Measurements from ENCODE around the gene KEAP1.
A peak's percentile ranks its signal among the peaks of the same experiment; 100 is the strongest.

Gene KEAP1

DNA sequence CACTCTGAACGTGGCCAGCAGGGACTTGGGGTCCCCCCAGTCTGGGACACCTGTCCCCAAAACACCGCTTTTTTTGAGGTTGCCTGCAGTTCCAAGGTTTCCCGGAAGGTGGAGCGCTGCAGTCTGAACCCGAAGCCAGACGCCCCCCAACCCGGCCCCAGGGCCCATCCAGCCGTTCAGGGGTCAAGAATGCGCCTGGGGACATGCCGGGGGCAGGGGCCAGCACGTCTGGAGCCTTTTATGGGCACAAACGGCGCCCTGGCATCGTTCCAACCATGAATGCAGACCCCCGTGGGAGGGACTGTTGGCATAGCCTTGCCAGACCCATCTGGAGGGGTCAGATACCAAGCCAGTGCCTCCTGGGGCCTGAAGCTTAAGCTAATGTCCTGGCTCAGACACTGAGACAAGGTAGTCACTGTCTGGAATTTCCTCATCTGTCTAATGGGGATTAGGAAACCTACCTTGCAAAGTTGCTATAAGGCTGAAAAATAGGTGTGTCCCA, 7.2 kb upstream of the KEAP1 start:
- no peaks in the 10 kb centered on the region for H3K9me3 ChIP-seq (ENCODE audit: control insufficient read depth in 1 of 2, low read length in 2 of 2)
- H3K27ac ChIP-seq (ENCODE audit: low read length): no peak overlapping the region
- H3K27me3 ChIP-seq (ENCODE audit: low read depth, low read length): peaks cover 28% of the 10 kb centered on the region
- H3K4me1 ChIP-seq (ENCODE audit: control insufficient read depth in 1 of 2, insufficient read depth in 2 of 2, low read length in 2 of 2): peaks cover 0 to 12% of the 10 kb centered on the region in 2 donors
- no peak overlapping the region for H3K4me3 ChIP-seq (ENCODE audit: low read depth in 1 of 2, low read length in 2 of 2)
- no peaks in the 10 kb centered on the region for H3K36me3 ChIP-seq (ENCODE audit: control insufficient read depth in 1 of 2, insufficient read depth in 2 of 2, low read length in 2 of 2)

DNA sequence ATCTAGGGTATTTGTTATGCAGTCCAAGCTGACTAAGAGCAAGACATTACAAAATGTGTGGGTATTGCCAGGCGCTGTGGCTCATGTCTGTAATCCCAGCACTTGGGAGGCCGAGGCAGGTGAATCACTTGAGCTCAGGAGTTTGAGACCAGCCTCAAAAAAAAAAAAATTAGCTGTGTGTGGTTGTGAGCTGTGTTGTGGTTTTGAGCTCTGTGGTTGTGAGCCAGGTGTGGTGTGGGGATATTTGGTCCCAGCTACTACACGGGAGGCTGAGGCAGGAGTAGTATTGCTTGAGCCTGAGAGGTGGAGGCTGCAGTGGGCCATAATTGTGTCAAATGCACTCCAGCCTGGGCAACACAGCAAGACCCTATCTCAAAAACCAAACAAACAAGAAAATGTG, 5.6 kb upstream of the KEAP1 start:
- H3K4me1 ChIP-seq (ENCODE audit: control insufficient read depth in 1 of 2, insufficient read depth in 2 of 2, low read length in 2 of 2): peaks cover 0 to 4% of the 10 kb centered on the region in 2 donors
- no peak overlapping the region for H3K27ac ChIP-seq (ENCODE audit: low read length)

DNA sequence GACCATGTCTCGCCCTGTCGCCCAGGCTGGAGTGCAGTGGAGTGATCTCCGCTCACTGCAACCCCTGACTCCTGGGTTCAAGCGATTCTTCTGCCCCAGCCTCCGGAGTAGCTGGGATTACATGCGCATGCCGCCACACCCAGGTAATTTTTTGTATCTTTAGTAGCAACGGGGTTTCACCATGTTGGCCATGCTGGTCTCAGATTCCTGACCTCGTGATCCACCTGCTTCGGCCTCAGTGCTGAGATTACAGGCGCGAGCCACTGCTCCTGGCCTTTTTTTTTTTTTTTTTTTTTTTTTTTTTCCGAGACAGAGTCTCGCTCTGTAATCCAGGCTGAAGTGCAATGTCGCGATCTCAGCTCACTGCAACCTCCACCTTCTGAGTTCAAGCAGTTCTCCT, 4.9 kb upstream of the KEAP1 start:
- Histone ChIP-seq H3K4me1 (ENCODE audit: control insufficient read depth in 1 of 2, insufficient read depth in 2 of 2, low read length in 2 of 2) (peaks cover 0 to 4% of the 10 kb centered on the region in 2 donors), H3K27ac (ENCODE audit: low read length) (no peak overlapping the region), H3K27me3 (ENCODE audit: low read depth, low read length) (peaks cover 7% of the 10 kb centered on the region), H3K36me3 (ENCODE audit: control insufficient read depth in 1 of 2, insufficient read depth in 2 of 2, low read length in 2 of 2) (no peaks in the 10 kb centered on the region), H3K9me3 (ENCODE audit: control insufficient read depth in 1 of 2, low read length in 2 of 2) (no peaks in the 10 kb centered on the region), H3K4me3 (ENCODE audit: low read depth in 1 of 2, low read length in 2 of 2) (no peak overlapping the region)

More for the DNA sequence above, 5.6 kb upstream of the KEAP1 start:
- Histone ChIP-seq H3K27me3 (ENCODE audit: low read depth, low read length) (peaks cover 14% of the 10 kb centered on the region), H3K9me3 (ENCODE audit: control insufficient read depth in 1 of 2, low read length in 2 of 2) (no peaks in the 10 kb centered on the region), H3K36me3 (ENCODE audit: control insufficient read depth in 1 of 2, insufficient read depth in 2 of 2, low read length in 2 of 2) (no peaks in the 10 kb centered on the region), H3K4me3 (ENCODE audit: low read depth in 1 of 2, low read length in 2 of 2) (no peak overlapping the region)

DNA sequence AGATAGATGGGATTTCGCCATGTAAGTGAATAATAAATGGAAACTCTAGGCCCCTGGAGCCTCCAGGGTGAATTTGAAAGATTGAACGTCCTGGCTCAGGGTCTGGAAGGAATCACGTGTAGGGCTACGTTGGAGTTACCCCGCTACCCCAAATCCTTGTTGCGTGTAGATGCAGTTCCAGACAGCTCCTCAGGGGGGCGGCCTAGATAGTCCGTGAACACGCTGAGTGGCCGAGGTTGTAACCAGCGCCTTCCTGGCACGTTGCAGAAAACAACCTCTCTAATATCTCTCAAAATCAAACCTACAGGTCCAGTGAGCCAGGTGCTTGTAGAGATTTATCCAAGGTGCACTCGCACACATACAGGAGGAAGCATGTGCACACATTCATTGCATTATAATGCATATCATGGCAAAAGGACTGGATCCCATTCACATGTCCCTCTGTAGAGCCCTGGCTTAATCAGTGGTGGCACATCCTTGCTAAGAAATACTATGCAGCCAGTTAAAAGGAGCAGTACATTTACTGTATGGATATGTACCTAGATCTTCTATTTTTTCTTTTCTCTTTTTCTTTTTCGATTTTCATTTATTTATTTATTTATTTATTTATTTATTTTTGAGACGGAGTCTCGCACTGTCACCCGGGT, 2.5 kb upstream of the KEAP1 start:
- Histone ChIP-seq H3K9me3 (ENCODE audit: control insufficient read depth in 1 of 2, low read length in 2 of 2) (no peaks in the 10 kb centered on the region), H3K36me3 (ENCODE audit: control insufficient read depth in 1 of 2, insufficient read depth in 2 of 2, low read length in 2 of 2) (peaks cover 0 to 3% of the 10 kb centered on the region in 2 donors), H3K27ac (ENCODE audit: low read length) (no peak overlapping the region), H3K27me3 (ENCODE audit: low read depth, low read length) (peaks cover 4% of the 10 kb centered on the region), H3K4me3 (ENCODE audit: low read depth in 1 of 2, low read length in 2 of 2) (no peak overlapping the region), H3K4me1 (ENCODE audit: control insufficient read depth in 1 of 2, insufficient read depth in 2 of 2, low read length in 2 of 2) (peaks cover 4 to 16% of the 10 kb centered on the region in 2 donors)

DNA sequence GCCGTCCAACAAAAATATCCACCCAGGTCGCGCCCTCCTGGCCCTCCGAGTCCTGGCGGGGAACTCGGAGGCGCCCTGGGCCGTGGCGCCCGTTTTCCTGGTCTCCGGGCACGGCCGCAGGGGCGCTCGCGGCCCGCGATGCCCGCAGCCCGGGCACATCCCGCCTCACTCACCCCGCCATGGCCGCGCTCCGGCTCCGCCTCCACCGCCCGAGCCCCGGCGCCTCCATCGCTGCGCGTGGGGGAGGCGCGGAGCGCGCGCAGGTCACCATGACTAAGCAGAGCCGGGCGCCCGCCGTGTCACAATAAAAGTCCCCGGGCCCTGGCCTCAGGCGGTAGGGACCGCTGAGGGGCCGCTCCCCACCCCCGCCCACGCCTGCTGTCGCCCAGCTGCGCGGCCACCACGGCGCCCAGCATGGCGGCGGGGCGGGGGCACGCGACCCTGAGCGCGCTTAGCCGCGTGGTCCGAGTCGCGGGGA, 593 bp downstream of the KEAP1 start:
- H3K4me1 ChIP-seq (ENCODE audit: control insufficient read depth in 1 of 2, insufficient read depth in 2 of 2, low read length in 2 of 2): peaks cover 4 to 27% of the 10 kb centered on the region in 2 donors

DNA sequence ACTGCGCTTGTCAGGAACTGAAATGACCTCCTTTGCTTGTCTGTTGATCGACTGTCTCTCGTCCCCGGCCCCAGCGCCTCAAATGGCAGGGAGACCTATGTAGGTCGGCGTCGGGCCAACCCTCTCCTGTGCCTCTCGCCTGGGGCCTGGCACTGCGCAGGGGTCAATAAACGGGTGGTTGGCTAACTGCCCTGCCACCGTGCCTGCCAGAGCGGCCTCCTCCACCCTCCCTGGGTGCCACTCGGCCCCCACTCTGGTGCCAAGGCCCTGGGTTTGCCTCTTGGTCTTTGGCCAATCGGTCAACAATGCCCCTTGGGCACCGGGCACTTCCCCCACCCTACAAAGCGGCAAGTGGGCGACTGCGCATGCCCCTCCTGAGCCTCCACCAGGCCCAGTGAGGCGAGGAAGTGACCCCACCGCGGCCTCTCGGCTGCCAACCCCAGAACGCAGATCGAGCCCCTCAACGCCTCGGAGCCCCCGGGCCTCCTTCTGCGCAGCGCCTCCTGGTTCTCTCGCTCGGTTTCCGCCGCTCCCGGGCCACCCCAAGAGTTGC, 1.1 kb downstream of the KEAP1 start:
- H3K9me3 ChIP-seq (ENCODE audit: control insufficient read depth in 1 of 2, low read length in 2 of 2): no peaks in the 10 kb centered on the region
- H3K27me3 ChIP-seq (ENCODE audit: low read depth, low read length): no peaks in the 10 kb centered on the region
- H3K4me3 ChIP-seq (ENCODE audit: low read depth in 1 of 2, low read length in 2 of 2): peak overlapping the region; percentile 77 to 88
- H3K36me3 ChIP-seq (ENCODE audit: control insufficient read depth in 1 of 2, insufficient read depth in 2 of 2, low read length in 2 of 2): peaks cover 12 to 24% of the 10 kb centered on the region in 2 donors
- peak overlapping the region; percentile 88 for H3K27ac ChIP-seq (ENCODE audit: low read length)
- H3K4me1 ChIP-seq (ENCODE audit: control insufficient read depth in 1 of 2, insufficient read depth in 2 of 2, low read length in 2 of 2): peaks cover 4 to 31% of the 10 kb centered on the region in 2 donors

More for the DNA sequence above, 593 bp downstream of the KEAP1 start:
- peak overlapping the region; percentile 77 to 88 for H3K4me3 ChIP-seq (ENCODE audit: low read depth in 1 of 2, low read length in 2 of 2)
- H3K27me3 ChIP-seq (ENCODE audit: low read depth, low read length): no peaks in the 10 kb centered on the region
- peak overlapping the region; percentile 88 for H3K27ac ChIP-seq (ENCODE audit: low read length)
- H3K36me3 ChIP-seq (ENCODE audit: control insufficient read depth in 1 of 2, insufficient read depth in 2 of 2, low read length in 2 of 2): peaks cover 7 to 19% of the 10 kb centered on the region in 2 donors
- no peaks in the 10 kb centered on the region for H3K9me3 ChIP-seq (ENCODE audit: control insufficient read depth in 1 of 2, low read length in 2 of 2)

DNA sequence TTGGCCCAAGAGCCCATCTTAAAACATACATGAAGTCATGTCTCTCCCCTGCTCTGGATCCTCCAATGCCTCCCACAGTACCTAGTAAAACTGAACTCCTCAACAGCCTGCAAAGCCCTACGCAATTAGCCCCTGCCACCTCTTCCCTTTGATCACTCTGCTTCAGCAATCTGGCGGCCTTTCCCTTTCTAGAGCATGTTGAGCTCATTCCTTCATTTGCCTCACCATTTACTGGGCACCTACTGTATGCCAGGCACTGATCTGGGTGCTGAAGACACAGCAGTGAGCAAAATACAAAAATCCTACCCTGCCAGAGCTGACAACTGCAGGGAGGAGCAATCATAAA, 2.9 kb downstream of the KEAP1 start:
- Histone ChIP-seq H3K27ac (ENCODE audit: low read length) (no peak overlapping the region), H3K4me3 (ENCODE audit: low read depth in 1 of 2, low read length in 2 of 2) (no peak overlapping the region), H3K4me1 (ENCODE audit: control insufficient read depth in 1 of 2, insufficient read depth in 2 of 2, low read length in 2 of 2) (peaks cover 4 to 31% of the 10 kb centered on the region in 2 donors), H3K9me3 (ENCODE audit: control insufficient read depth in 1 of 2, low read length in 2 of 2) (no peaks in the 10 kb centered on the region), H3K27me3 (ENCODE audit: low read depth, low read length) (no peaks in the 10 kb centered on the region), H3K36me3 (ENCODE audit: control insufficient read depth in 1 of 2, insufficient read depth in 2 of 2, low read length in 2 of 2) (peaks cover 16 to 33% of the 10 kb centered on the region in 2 donors)

DNA sequence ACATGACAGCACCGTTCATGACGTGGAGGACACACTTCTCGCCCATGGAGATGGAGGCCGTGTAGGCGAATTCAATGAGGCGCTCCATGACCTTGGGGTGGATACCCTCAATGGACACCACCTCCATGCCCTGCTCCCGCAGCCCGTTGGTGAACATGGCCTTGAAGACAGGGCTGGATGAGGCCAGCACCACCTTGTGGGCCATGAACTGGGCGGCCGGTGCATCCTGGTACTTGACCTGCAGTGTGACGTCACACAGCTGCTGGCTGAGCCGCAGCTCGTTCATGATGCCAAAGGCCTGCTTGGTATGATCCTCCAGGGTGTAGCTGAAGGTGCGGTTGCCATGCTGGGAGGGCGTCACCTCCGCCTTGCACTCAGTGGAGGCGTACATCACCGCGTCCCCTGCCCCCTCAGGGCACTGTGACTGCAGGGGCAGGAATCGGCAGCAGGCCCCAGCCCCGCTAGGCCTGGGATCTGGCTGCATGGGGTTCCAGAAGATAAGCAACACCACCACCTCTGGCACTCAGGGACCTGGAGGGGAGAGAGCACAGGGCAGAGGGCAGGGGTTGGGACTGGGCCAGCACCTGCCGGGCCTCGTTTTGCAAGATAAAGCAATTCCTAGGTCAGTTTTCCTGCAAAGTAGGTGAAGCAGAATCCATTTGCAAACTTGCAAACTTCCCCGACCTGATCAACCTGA, 3.5 kb downstream of the KEAP1 start:
- H3K27me3 ChIP-seq (ENCODE audit: low read depth, low read length): no peaks in the 10 kb centered on the region
- H3K9me3 ChIP-seq (ENCODE audit: control insufficient read depth in 1 of 2, low read length in 2 of 2): no peaks in the 10 kb centered on the region
- H3K36me3 ChIP-seq (ENCODE audit: control insufficient read depth in 1 of 2, insufficient read depth in 2 of 2, low read length in 2 of 2): peaks cover 16 to 37% of the 10 kb centered on the region in 2 donors
- no peak overlapping the region for H3K4me3 ChIP-seq (ENCODE audit: low read depth in 1 of 2, low read length in 2 of 2)
- peaks cover 4 to 31% of the 10 kb centered on the region in 2 donors for H3K4me1 ChIP-seq (ENCODE audit: control insufficient read depth in 1 of 2, insufficient read depth in 2 of 2, low read length in 2 of 2)
- no peak overlapping the region for H3K27ac ChIP-seq (ENCODE audit: low read length)

DNA sequence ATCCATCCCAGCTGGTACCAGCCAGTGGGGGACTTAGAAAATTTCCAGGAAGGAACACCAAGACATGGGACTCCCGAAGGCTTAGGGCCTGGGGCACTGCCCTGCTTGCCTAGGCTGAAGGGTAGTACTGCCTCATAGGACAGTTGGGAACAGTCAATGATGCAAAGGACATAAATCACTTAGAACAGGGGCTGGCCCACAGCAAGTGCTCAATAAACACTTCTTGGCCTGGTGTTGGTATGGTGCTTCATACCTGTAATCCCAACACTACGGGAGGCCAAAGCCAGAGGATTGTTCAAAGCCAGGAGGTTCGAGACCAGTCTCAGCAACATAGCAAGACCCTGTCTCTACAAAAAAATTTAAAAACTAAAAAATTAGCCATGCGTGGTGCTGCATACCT, 5.8 kb downstream of the KEAP1 start:
- peaks cover 16 to 44% of the 10 kb centered on the region in 2 donors for H3K36me3 ChIP-seq (ENCODE audit: control insufficient read depth in 1 of 2, insufficient read depth in 2 of 2, low read length in 2 of 2)
- no peaks in the 10 kb centered on the region for H3K27me3 ChIP-seq (ENCODE audit: low read depth, low read length)
- no peak overlapping the region for H3K27ac ChIP-seq (ENCODE audit: low read length)
- peaks cover 4 to 31% of the 10 kb centered on the region in 2 donors for H3K4me1 ChIP-seq (ENCODE audit: control insufficient read depth in 1 of 2, insufficient read depth in 2 of 2, low read length in 2 of 2)
- H3K9me3 ChIP-seq (ENCODE audit: control insufficient read depth in 1 of 2, low read length in 2 of 2): no peaks in the 10 kb centered on the region
- no peak overlapping the region for H3K4me3 ChIP-seq (ENCODE audit: low read depth in 1 of 2, low read length in 2 of 2)

DNA sequence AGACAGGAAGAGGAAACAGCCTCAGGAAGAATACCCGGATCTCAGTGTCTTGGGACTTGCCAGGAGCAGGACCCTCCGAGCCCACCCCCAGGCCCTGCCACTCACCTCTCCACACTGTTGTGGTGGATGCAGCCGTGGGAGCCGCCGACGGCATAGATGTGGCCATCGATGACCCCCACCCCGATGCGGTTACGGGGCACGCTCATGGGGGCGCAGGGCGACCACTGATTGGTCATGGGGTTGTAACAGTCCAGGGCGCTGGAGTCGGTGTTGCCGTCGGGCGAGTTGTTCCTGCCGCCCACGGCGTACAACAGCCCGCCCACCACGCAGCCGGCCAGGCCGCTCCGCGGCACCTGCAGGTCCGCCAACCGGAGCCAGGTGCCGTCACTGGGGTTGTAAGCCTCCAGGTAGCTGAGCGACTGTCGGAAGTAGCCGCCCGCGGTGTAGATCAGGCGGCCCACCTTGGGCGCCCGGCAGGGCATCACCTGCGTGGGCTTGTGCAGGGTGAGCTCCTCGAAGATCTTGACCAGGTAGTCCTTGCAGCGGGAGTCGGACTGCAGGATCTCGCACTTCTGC, 11.6 kb downstream of the KEAP1 start:
- no peak overlapping the region for H3K4me3 ChIP-seq (ENCODE audit: low read depth in 1 of 2, low read length in 2 of 2)
- no peak overlapping the region for H3K27ac ChIP-seq (ENCODE audit: low read length)
- H3K27me3 ChIP-seq (ENCODE audit: low read depth, low read length): no peaks in the 10 kb centered on the region
- no peaks in the 10 kb centered on the region for H3K9me3 ChIP-seq (ENCODE audit: control insufficient read depth in 1 of 2, low read length in 2 of 2)
- peaks cover 16 to 49% of the 10 kb centered on the region in 2 donors for H3K36me3 ChIP-seq (ENCODE audit: control insufficient read depth in 1 of 2, insufficient read depth in 2 of 2, low read length in 2 of 2)
- no peaks in the 10 kb centered on the region for H3K4me1 ChIP-seq (ENCODE audit: control insufficient read depth in 1 of 2, insufficient read depth in 2 of 2, low read length in 2 of 2)

DNA sequence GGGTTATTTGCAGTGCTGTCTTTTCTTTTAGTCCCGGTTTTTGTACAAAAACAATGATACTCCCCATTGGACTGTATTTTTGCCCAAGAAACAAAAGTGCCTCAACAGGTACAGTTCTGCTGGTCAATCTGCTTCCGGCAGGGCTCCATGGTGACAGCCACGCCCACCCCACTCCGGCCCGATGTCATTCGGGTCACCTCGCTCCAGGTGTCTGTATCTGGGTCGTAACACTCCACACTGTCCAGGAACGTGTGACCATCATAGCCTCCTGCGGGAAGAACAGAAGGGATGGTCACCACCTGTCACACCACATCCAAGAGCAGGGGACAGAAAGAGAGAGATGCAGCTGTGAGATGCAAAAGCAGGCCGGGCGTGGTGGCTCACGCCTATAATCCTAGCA, 16.6 kb downstream of the KEAP1 start:
- Histone ChIP-seq H3K4me3 (ENCODE audit: low read depth in 1 of 2, low read length in 2 of 2) (no peak overlapping the region), H3K27me3 (ENCODE audit: low read depth, low read length) (no peaks in the 10 kb centered on the region), H3K36me3 (ENCODE audit: control insufficient read depth in 1 of 2, insufficient read depth in 2 of 2, low read length in 2 of 2) (peaks cover 17 to 46% of the 10 kb centered on the region in 2 donors), H3K9me3 (ENCODE audit: control insufficient read depth in 1 of 2, low read length in 2 of 2) (no peaks in the 10 kb centered on the region), H3K4me1 (ENCODE audit: control insufficient read depth in 1 of 2, insufficient read depth in 2 of 2, low read length in 2 of 2) (no peaks in the 10 kb centered on the region), H3K27ac (ENCODE audit: low read length) (no peak overlapping the region)
